Astrocyte (in vitro differentiated cells and primary cell): Measurements from ENCODE around the gene CUL2. TPM values are rescaled to one million over a fixed set of nuclear protein-coding genes. Genes with fewer than 3 reads are reported as not detected.

Experiments
- DNase-seq: peaks from one replicate; pipeline ENCODE4 v3.0.0-alpha.2; 2010; ENCODE audit warnings: low read depth
- FAIRE-seq: peaks from 2 replicates; lab custom pipeline; 2011; peaks lifted over from hg19 to GRCh38; lab: Jason Lieb, UNC
- H2AFZ ChIP-seq: 2 replicates; pipeline ENCODE4 v1.6.0; 2012; ENCODE audit warnings: low read depth, low read length, inconsistent platforms
- H3K27ac ChIP-seq: 2 replicates; pipeline ENCODE4 v1.5.1; 2011; ENCODE audit warnings: low read depth, low read length, inconsistent platforms
- H3K27me3 ChIP-seq: 2 replicates; pipeline ENCODE4 v1.6.0; 2011; ENCODE audit warnings: low read length, inconsistent platforms; ENCODE audit not compliant: insufficient read depth
- H3K36me3 ChIP-seq: 2 replicates; pipeline ENCODE4 v1.5.1; 2011; ENCODE audit warnings: low read length, inconsistent platforms; ENCODE audit not compliant: insufficient read depth
- H3K4me1 ChIP-seq: 2 replicates; pipeline ENCODE4 v1.5.1; 2011; ENCODE audit warnings: low read length, inconsistent platforms; ENCODE audit not compliant: insufficient read depth
- H3K4me2 ChIP-seq: 2 replicates; pipeline ENCODE4 v1.6.0; 2012; ENCODE audit warnings: low read length, inconsistent platforms
- H3K4me3 ChIP-seq: 2 replicates; pipeline ENCODE4 v1.5.1; 2011; ENCODE audit warnings: low read depth, mild to moderate bottlenecking, low read length, inconsistent platforms; ENCODE audit not compliant: insufficient read depth
- H3K79me2 ChIP-seq: 2 replicates; pipeline ENCODE4 v1.6.0; 2012; ENCODE audit warnings: mild to moderate bottlenecking, low read length, inconsistent platforms; ENCODE audit not compliant: insufficient read depth
- H3K9ac ChIP-seq: 2 replicates; pipeline ENCODE4 v1.6.0; 2012; ENCODE audit warnings: mild to moderate bottlenecking, low read length, inconsistent platforms
- H3K9me3 ChIP-seq: 2 replicates; pipeline ENCODE4 v1.5.1; 2012; ENCODE audit warnings: low read depth, mild to moderate bottlenecking, low read length, inconsistent platforms; ENCODE audit not compliant: insufficient read depth
- H4K20me1 ChIP-seq: 2 replicates; pipeline ENCODE4 v1.6.0; 2012; ENCODE audit warnings: low read length, inconsistent platforms; ENCODE audit not compliant: insufficient read depth
- H3K27ac Mint-ChIP-seq: one replicate; pipeline ENCODE4 v1.8.0; 2021; ENCODE audit warnings: mild to moderate bottlenecking, mixed read lengths; ENCODE audit not compliant: unreplicated experiment
- H3K27me3 Mint-ChIP-seq: one replicate; pipeline ENCODE4 v1.8.0; 2021; ENCODE audit warnings: low read depth, mixed read lengths; ENCODE audit not compliant: unreplicated experiment
- H3K36me3 Mint-ChIP-seq: one replicate; pipeline ENCODE4 v1.8.0; 2021; ENCODE audit warnings: low read depth, mixed read lengths; ENCODE audit not compliant: unreplicated experiment
- H3K4me1 Mint-ChIP-seq: one replicate; pipeline ENCODE4 v1.8.0; 2021; ENCODE audit warnings: low read depth, mixed read lengths; ENCODE audit not compliant: unreplicated experiment
- H3K4me3 Mint-ChIP-seq: one replicate; pipeline ENCODE4 v1.8.0; 2021; ENCODE audit warnings: mild to moderate bottlenecking, moderate library complexity, mixed read lengths; ENCODE audit not compliant: unreplicated experiment
- H3K9me3 Mint-ChIP-seq: one replicate; pipeline ENCODE4 v1.8.0; 2021; ENCODE audit warnings: mild to moderate bottlenecking, mixed read lengths; ENCODE audit not compliant: unreplicated experiment
- CTCF ChIP-seq: IDR thresholded peaks from 2 replicates; pipeline ENCODE4 v1.5.1; 2011; ENCODE audit warnings: low read depth, mild to moderate bottlenecking, inconsistent platforms, low read length, moderate library complexity; ENCODE audit not compliant: insufficient read depth
- EZH2 ChIP-seq: IDR thresholded peaks from 2 replicates; pipeline ENCODE4 v1.6.1; 2012; ENCODE audit warnings: mild to moderate bottlenecking, low read length, inconsistent platforms; ENCODE audit not compliant: insufficient read depth
- total RNA-seq: library from RNA; stranded (reverse); gene quantifications from 2 replicates; pipeline ENCODE4 v1.2.1, GENCODE V29; 2021

Gene CUL2
- total RNA-seq, 1 donor from 2014 or later: 48.0 TPM

- Histone ChIP-seq H3K9me3 (no peaks in the 10 kb centered on the region), H2AFZ (no peak overlapping the region), H3K36me3 (peaks cover 11% of the 10 kb centered on the region), H3K27me3 (no peaks in the 10 kb centered on the region), H3K4me2 (no peak overlapping the region), H3K27ac (no peak overlapping the region), H3K4me1 (peaks cover 18% of the 10 kb centered on the region), H3K9ac (no peak overlapping the region), H4K20me1 (peaks cover 4% of the 10 kb centered on the region), H3K4me3 (no peak overlapping the region), H3K79me2 (peaks cover 7% of the 10 kb centered on the region)
- H3K4me1 Mint-ChIP-seq: peaks cover 21% of the 10 kb centered on the region
- no peaks in the 10 kb centered on the region for H3K9me3 Mint-ChIP-seq
- H3K27me3 Mint-ChIP-seq: no peaks in the 10 kb centered on the region
- no peak for TF ChIP-seq EZH2
- no peak for TF ChIP-seq CTCF
- no peak overlapping the region for H3K27ac Mint-ChIP-seq
- peak; percentile 42 for DNase-seq
- H3K36me3 Mint-ChIP-seq: peaks cover 10% of the 10 kb centered on the region
- no peak overlapping the region for H3K4me3 Mint-ChIP-seq
- FAIRE-seq: no peak
Measured at GRCh38 chr10:35043796-35044344, 46.3 kb downstream of the CUL2 start.

GRCh38 chr10:35042783-35043182 lies 47.4 kb downstream of the CUL2 start:
- DNase-seq (no peak), FAIRE-seq (no peak)

More at GRCh38 chr10:35042783-35043182, 47.4 kb downstream of the CUL2 start:
- no peak overlapping the region for H3K4me2 ChIP-seq
- Mint-ChIP-seq H3K4me3 (no peak overlapping the region), H3K27ac (no peak overlapping the region), H3K36me3 (peaks cover 10% of the 10 kb centered on the region), H3K27me3 (no peaks in the 10 kb centered on the region), H3K9me3 (no peaks in the 10 kb centered on the region), H3K4me1 (peaks cover 21% of the 10 kb centered on the region)
- H3K36me3 ChIP-seq: peaks cover 15% of the 10 kb centered on the region
- H3K9ac ChIP-seq: no peak overlapping the region
- H2AFZ ChIP-seq: no peak overlapping the region
- no peak overlapping the region for H3K27ac ChIP-seq
- no peak overlapping the region for H3K4me3 ChIP-seq
- H4K20me1 ChIP-seq: peaks cover 4% of the 10 kb centered on the region
- peaks cover 7% of the 10 kb centered on the region for H3K79me2 ChIP-seq
- TF ChIP-seq EZH2: no peak
- TF ChIP-seq CTCF: no peak
- peaks cover 18% of the 10 kb centered on the region for H3K4me1 ChIP-seq
- H3K27me3 ChIP-seq: no peaks in the 10 kb centered on the region
- no peaks in the 10 kb centered on the region for H3K9me3 ChIP-seq
